ENCODE data around the gene RIMS1.

Gene RIMS1

DNA sequence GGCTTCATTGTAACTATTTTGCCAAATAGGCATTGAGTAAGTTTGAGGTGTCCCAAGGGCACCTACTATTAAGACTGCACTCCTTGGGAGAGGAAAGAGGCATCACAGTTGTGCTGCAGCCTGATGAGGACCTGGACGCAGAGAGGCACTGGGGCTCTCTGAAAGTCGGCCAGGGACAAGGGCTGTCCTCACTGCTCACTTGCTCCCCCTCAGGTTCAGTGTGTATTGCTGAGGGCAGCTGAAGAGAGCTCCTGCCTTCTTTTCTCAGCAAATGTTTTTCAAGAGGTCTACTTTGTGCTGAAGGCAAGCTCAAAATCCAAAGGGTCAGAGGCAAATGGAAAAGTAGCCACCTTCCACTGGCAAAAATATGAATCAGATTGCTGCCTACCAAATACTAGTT, 331.8 kb downstream of the RIMS1 start:
- DNase-seq (ENCODE audit: low read depth in 2 of 2, low spot score in 1 of 2): no peak

DNA sequence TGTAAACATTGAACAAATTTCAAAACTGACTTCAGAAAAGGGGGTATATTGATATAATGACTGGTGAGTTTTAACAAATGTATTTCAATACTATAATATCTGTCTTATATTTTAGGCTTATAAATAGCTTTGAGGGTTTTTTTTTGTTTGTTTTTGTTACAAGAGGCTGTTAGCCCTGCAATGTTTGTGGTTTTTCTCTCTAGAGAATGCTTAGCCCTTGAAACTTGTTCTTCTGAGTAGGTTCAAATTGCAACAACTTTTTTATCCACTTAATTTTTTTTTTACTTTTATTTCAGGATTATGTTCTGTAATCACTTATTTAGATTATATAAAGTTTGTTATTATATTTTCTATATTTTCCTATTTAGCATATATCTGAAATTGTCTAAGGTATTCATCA, 333.2 kb downstream of the RIMS1 start:
- no peak for DNase-seq (ENCODE audit: low read depth in 2 of 2, low spot score in 1 of 2)

DNA sequence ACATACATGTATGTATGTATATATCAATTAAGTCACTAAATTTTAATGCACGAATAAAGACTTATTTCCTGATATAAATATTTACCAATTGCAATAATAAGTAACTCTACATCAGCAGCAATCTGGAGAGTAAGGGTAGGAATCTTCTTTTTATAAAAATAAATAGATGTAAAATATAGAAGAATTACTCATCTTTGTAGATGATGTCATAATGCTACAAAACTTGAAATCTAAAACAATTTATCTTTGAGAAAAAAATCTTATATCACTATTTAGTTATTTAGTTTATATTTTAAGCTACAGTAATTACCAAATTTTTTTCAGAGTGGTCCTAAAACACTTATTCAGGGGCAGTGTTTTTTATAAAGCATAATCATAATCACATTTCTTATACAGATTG, 351.7 kb downstream of the RIMS1 start:
- no peak for DNase-seq (ENCODE audit: low read depth in 2 of 2, low spot score in 1 of 2)

DNA sequence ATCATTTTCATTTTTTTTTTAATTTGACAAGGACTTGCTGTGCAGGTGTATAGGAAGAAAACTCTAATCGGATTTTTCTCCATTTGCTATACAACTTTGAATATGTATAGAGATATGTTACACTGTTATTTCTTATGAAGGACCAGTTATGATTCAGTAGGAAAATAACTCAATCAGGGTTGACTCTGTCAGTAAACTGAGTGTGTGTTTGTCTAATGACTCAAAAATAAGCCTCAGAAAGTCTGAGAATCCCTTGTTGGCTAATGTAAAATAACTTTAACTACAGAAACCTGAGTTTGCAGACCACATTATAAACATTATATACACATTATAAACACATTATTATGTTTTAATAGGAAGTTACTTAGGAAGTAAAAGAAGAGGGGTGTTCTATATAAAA, 352.6 kb downstream of the RIMS1 start:
- no peak for DNase-seq (ENCODE audit: low read depth in 2 of 2, low spot score in 1 of 2)

DNA sequence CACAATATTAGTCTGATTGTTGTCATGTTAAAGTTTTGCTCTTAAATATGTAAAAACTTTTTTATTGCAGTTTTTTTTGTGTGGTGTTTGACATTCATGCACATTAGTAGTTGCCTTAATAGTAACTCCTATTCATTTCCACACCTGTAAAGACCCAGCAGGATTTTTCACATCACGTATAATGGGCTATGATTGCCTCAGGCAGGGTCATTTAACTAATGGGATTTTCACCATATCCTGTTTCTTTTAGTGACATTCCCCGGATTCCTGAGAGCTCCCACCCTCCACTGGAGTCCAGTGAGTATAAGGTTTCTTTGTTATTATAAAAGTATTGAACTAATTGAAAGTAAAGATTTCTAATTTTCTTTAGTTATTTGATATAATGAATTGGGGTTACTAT, 359.2 kb downstream of the RIMS1 start:
- no peak for DNase-seq (ENCODE audit: low read depth in 2 of 2, low spot score in 1 of 2)

DNA sequence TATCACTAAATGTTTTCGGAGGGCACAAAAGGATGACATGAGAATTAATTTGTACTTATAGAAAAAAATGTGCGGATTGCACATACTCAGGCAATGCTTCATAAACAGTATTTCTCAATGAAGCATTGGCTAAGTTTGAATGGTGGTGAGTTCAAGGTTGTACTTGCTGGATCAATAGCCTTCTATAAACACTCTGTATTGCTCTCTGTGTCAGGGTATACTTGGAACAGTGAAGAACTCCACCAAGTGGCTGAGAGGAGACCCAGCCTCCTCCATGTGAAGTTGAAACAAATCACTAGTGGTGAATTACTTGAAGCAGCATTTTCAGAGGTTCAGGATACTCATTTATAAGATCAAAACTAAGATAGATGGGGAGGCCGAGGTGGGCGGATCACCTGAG, 360.6 kb downstream of the RIMS1 start:
- no peak for DNase-seq (ENCODE audit: low read depth in 2 of 2, low spot score in 1 of 2)

DNA sequence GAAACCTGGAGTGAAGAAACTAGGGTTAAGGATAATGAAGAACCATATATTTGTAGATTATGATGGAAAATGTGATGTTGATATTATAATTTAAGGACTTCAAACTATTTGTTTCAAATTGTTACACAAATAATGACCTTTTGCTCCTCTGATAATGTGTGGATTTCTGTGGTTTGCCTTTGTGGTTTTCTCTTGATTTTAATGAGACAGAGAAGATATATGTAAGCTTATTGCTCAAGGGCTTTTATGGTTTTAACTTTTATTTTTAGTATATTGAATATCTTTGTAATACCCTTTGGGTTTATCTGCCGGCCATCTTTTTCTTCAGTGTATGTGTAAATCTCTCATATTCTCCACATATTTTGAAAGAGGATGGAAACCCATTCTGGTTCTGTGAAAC, 362.3 kb downstream of the RIMS1 start:
- DNase-seq (ENCODE audit: low read depth in 2 of 2, low spot score in 1 of 2): no peak

DNA sequence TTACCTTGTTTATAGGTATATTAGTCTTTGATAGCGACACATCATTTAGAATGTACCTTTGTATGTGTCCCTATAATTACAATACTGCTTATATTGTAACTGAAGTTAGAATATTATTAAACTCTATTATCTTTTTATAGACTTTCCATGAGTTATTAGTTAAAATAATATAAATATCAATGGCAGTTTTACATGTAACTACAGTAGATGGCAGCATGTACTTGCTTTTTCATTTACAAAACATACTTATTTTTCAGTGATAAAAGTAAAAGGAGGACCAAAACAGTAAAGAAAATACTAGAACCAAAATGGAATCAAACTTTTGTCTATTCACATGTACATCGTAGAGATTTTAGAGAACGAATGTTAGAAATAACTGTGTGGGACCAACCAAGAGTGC, 364.3 kb downstream of the RIMS1 start:
- no peak for DNase-seq (ENCODE audit: low read depth in 2 of 2, low spot score in 1 of 2)

DNA sequence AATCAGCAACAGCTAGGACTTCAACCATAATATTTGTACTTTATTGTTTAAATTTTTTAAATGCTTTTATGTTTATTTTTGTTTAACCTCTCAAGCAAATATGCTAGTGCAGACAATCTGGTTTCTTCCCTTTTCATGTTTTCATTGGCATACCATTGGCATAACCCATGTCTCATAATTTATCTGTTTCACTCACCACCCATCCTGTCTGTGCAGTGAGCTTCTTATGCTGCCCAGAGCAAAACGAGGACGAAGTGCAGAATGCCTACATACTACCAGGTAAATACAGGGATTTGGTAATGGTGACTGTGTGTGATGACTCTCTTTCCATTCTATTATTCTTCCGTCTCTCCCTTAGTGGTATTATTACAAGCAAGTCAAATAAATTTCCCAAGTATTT, 374.1 kb downstream of the RIMS1 start:
- DNase-seq (ENCODE audit: low read depth in 2 of 2, low spot score in 1 of 2): no peak

DNA sequence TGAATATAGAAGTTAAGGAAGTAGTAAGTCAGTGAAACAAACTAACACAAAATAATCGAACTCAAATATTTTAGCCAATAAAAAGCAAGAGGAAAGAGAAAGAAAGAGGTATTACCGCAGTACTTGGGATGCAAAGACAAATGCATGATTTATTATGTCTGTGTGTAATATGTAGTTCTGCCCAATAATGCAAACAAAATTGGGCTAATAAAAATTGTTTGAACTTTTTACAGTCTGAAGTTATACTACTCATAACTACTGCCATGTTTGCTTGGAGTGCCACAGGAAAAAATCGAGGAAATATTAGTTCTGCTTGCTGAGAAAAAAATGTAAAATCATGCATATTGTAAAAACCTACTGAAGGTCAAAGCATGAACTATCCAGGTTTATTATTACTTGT, 375.2 kb downstream of the RIMS1 start:
- no peak for DNase-seq (ENCODE audit: low read depth in 2 of 2, low spot score in 1 of 2)

DNA sequence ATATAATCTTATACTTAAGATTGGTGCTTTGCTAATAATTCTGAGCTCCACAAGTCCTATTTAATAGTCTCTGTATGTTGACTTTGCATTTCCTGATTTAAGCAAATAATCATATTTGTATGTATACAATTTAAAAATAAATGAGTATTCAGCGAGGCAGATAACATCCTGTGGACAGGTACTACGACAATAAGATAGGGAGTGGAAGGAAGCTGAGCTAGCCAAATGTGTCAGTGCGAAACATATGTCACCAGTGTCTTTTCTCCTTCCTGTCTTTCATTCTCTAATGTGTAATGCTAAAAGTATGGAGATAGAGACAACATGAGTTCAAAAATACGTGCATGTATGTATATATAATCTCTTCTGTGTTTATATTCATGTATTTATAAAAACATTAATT, 375.9 kb downstream of the RIMS1 start:
- no peak for DNase-seq (ENCODE audit: low read depth in 2 of 2, low spot score in 1 of 2)

DNA sequence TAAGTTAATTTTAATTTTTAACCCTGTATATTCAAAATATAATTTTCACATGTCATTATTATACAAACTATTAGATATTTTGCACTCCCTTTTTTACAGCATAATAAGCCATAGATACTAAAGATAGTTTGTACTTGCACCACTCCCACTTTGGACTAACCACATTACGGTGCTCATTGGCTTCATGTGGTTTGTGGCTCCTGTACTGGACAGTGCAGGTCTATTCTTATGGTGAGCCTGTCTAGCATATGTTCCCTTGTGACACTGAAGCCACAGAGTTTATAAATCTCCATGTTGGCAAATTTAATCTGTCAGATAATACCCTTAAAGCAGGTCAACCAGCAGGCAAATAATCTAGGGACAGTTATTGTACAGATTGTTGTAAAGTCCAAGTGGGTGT, 381.1 kb downstream of the RIMS1 start:
- no peak for DNase-seq (ENCODE audit: low read depth in 2 of 2, low spot score in 1 of 2)

DNA sequence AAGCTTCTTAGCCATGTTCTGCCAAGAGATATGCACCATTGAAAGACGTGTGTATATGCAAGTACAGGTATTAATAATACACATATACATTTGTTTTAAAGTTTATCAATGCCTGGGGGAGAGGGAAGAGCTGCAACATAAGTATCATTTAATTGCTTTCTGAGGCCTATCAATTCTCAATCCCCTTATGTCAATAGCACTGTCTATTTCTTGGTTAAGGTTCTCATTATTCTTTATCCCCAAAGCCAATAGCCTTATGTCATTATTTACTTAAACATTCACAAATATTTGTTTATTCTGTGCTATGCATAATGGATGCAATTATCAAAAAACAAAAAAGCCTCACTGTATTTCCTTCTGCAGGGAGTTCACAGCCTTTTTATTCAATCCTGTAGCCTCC, 385.2 kb downstream of the RIMS1 start:
- no peak for DNase-seq (ENCODE audit: low read depth in 2 of 2, low spot score in 1 of 2)

DNA sequence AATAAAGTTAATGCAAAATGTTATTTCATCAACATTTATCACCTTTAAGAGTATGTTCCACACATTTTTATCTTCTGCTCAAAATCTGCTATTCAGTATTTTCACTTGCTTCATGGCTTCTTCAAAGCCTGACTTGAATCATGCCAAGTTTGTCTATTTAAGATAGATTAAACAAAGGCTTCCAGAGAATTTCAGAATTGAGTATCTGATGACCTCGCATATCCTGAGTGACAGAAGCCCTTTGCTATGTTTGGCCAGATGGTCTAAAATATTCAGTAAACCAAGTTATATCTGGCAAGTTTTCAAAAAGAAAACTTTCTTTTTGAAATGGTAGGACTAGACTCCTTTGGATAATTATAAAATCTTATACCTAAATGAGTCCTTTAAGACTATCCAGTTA, 386.6 kb downstream of the RIMS1 start:
- no peak for DNase-seq (ENCODE audit: low read depth in 2 of 2, low spot score in 1 of 2)

DNA sequence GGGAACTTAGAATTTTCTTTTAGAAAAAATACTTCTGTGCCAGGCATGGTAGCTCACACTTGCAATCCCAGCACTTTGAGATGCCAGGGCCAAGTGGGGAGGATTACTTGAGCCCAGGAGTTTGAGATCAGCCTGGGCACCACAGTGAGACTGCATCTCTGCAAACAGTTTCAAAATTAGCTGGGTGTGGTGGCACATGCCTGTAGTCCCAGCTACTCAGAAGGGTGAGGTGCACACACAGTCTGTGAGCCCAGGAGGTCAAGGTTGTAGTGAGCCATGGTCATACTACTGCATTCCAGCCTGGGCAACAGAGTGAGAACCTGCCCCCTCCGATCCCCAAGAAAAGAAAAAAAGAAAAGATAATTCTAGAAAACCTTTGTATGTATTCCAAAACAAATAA, 389.5 kb downstream of the RIMS1 start:
- no peak for DNase-seq (ENCODE audit: low read depth in 2 of 2, low spot score in 1 of 2)

DNA sequence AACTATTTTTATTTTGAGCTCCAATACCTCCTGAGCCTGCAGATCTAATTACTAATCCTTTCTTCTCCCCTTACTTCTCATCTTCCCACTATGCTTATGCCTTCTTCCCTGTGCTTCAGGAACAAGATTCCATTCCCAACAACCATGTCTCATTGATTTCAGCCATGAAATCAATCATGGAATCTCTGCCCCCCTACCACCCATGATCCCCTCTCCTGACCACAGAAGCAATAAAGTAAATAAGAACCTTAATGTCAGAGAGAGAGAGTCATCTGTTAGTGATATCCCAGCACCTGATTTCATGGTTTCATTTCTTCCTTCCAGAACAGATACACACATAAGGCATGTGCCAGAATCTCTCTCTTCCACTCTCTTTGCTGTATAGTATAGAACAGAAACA, 395.9 kb downstream of the RIMS1 start:
- DNase-seq (ENCODE audit: low read depth in 2 of 2, low spot score in 1 of 2): no peak

DNA sequence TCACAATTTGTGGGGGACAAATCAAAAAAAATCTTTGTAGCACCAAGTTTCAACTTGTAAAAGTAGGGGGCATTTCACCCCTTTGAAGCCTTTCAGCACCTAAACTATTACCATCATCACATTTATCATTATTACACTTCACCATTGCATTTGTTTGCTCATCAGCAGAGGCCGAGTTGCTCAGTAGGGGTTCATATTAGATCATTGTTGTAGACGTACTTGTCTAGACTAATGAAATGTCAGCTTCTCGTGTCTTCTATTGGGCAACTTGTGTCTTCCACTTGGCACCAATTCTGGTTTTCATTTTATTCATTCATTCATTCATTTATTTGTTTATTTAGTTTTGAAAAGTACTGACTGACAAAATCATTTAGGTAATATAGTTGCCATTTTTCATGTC, 397.2 kb downstream of the RIMS1 start:
- no peak for DNase-seq (ENCODE audit: low read depth in 2 of 2, low spot score in 1 of 2)

DNA sequence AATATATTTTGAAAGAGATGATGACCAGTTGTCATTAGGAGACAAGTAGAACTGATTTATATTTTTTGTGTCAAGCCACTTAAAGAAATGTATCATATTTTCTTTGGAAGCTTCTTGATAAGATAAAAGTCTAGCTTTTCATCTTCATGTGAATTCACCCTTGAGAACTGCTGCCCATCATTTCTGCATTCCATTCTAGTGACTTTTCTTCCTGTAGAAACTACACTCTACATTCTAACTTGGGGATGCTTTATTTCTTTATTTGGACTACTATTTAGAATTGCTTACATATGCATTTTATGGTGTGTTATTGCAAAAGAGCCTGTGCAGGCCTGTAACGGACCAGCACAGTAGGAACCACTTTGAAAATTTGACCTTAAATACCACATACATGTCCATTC, 400.6 kb downstream of the RIMS1 start:
- no peak for DNase-seq (ENCODE audit: low read depth in 2 of 2, low spot score in 1 of 2)

DNA sequence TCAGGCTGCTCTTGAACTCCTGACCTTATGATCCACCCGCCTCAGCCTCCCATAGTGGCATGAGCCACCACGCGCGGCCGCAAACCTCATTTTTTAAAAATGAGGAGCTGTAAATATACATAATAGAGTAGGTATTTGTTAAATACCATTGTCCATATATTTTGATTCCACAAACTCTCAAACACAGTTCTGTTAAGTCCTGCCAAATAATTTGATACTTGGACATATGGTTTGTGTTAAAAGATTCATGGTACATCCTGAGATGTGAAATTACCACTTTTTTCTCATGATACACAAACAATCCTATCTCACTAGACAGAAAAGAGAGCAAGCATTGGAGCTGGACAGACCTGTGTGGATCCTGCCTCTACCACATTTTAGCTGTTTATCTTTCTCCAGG, 401.5 kb downstream of the RIMS1 start:
- no peak for DNase-seq (ENCODE audit: low read depth in 2 of 2, low spot score in 1 of 2)

DNA sequence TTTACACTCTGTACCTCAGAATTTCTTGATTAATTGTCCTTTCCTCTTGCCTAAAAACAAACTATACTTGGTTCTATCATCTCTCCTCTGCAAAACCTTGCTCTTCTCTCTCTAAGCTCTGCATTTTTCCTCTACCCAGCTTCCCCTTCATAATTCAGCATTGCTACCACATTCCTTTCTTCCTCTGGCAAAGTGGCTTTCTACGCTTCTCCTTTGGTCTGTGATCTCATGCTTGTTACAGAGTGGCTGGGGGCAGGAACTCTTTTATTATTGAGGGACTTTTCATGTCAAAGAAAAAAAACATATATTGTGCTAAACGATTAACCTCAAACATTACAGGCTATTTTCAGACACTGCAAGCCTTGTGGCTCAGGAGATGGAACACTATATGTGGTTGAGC, 402.2 kb downstream of the RIMS1 start:
- no peak for DNase-seq (ENCODE audit: low read depth in 2 of 2, low spot score in 1 of 2)

DNA sequence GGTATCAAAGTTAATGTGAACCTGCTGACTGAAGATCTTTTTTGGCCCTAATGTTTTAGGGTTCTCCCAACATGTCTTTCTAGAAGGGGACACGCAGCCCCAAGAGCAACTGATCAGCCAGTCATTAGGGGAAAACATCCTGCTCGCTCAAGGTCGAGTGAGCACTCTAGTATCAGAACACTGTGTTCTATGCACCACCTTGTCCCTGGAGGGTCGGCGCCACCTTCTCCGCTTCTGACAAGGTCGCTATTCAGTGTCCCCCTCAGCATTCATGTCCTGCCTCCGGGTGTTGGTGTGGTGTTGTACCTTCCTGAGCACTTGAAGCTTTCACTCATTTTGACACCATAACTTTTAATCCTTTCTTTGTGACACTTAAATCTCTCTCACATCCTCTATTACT, 404.3 kb downstream of the RIMS1 start:
- no peak for DNase-seq (ENCODE audit: low read depth in 2 of 2, low spot score in 1 of 2)

DNA sequence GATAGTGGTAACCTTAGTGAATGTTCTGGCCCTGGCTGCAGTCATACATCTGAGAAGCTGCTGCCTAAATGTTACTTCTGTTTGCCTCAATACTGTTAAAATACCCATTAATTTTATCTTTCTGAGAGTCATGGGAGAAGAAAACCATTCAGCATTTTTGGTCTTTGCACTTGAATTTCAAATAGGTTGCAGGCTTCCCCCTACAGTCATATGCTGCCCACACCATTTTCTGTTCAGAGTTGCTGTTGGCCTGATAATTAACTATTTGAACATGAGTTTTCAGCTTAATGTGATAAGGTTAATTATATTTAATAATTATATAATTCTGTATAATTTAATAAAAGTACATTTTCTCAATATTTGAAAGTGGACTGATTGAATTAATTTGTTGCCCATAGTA, 410.0 kb downstream of the RIMS1 start:
- no peak for DNase-seq (ENCODE audit: low read depth in 2 of 2, low spot score in 1 of 2)

DNA sequence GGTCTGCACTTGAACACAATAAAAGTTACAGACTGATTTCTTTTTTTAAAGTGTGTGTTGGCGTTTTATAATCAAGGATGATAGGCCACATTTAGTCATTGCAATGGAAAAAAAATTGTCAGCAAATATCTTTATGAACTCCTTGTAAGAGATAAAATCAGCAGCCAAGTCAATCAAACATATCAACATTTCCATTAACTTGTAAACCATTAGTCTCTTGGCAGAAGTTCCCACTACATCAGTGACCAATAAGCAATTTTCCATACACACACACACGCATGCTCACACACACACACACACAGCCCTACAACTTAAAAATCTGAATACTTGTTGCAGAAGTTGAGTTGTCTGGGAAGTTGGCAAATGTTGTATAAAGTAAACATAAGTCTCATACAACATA, 419.6 kb downstream of the RIMS1 start:
- no peak for DNase-seq (ENCODE audit: low read depth in 2 of 2, low spot score in 1 of 2)

DNA sequence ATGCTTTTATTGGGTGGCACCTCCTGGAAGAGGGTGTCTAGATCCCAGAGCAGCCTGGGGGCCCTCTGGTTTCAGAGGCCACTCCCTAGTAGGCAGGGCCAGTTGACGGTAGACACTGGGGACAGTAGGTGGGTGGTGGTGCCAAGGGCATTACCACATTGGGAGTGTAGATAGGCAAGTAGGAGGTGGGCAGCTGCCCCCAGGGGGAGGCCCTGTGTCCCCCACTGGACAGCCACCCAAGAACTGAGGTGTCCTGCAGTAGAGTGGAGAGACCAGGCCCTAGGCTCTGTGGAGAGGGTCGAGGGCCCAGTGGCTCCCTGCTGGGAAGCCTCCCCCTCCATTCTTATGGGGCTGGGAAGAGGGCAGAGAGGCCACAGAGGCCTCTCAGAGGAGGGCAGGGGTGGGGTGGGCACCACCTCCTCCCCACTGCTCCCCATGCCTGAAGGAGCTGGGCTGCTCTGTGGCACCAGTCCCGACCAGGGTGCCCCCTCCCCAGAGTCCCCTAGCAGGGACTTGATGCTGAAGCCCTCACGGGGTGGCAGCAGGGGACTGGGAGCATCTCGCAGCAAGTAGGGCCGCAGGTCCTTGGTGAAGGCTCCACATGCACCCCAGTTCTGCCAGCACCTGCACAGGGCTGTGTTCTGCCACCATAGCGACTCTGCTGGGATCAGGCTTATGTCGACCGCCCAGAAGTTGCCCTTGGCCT, 430.5 kb downstream of the RIMS1 start:
- DNase-seq (ENCODE audit: low read depth in 2 of 2, low spot score in 1 of 2): no peak

Measured in stimulated activated CD8-positive, alpha-beta memory T cell treated with anti-CD3 and anti-CD28 coated beads, Interleukin-4, amount 100 ng/mL, for 1 hour (primary cell).